Choroid plexus epithelial cell (primary cell): ENCODE measurements around the gene COL26A1.

Experiments used
- DNase-seq: peaks from one replicate; pipeline ENCODE4 v3.0.0-alpha.2; 2010; ENCODE audit warnings: low read depth
- H3K4me3 ChIP-seq: 2 replicates; pipeline ENCODE4 v1.5.1; 2011; ENCODE audit warnings: low read depth, mild to moderate bottlenecking, control low read depth, low read length, moderate library complexity
- CTCF ChIP-seq: conservative IDR thresholded peaks from 2 replicates; pipeline ENCODE4 v1.5.1; 2011; ENCODE audit warnings: low read depth, mild to moderate bottlenecking, control low read depth, inconsistent platforms, low read length, moderate library complexity

COL26A1 gene

GRCh38 chr7:101401390-101402080 is 38.9 kb downstream of the COL26A1 start:
- no peak for TF ChIP-seq CTCF
- no peak for DNase-seq
- no peak overlapping the region for H3K4me3 ChIP-seq

DNA sequence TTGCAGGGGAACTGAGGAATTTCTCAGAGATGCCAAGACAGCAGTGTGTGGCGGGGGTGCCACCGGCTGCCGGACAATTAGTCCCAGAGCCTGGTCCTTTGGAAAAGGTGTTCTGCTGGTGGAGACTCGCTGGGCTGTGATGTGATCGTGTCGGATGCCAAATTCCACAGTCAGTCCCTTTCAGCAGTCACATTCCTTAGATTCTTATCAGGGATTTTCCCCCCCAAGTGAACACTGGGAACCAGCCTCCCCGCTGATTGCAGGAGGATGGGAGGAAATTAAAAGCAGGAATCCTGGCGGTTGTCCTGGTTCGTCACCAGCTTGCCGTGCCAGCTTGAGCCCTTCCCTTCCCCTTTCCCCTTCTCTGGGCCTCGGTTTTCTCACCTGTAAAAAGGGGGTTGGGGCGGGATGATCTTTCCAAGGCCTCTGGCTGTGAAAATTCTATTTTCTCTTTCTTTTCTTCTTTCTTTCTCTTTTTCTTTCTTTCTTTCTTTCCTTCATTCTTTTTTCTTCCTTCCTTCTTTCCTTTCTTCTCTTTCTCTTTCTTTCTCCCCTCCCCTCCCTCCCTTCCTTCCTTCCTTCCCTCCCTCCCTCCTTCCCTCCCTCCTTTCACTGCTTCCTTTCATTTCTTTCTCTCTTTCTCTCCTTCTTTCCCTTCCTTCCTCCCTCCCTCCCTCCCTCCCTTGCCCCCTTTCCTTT is 39.6 kb downstream of the COL26A1 start:
- no peak overlapping the region for H3K4me3 ChIP-seq
- no peak for TF ChIP-seq CTCF
- peak; percentile 22 for DNase-seq

DNA sequence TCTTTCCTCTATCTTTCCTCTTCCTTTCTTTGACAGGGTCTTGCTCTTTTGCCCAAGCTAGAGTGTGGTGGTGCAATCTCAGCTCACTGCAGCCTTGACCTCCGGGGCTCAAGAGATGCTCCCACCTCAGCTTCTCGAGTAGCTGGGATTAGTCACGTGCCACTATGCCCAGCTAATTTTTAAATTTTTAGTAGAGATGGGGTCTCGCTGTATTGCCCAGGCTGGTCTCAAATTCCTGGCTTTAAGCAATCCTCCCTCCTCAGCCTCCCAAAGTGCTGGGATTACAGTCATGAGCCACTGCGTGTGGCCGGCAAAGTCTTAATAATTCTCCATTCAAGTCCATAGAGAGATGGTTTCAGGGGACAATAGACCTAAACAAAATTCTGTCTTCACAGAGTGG is 40.2 kb downstream of the COL26A1 start:
- DNase-seq: no peak
- TF ChIP-seq CTCF: no peak
- H3K4me3 ChIP-seq: no peak overlapping the region

- no peak for DNase-seq
- TF ChIP-seq CTCF: no peak
Observed at GRCh38 chr7:101405474-101406067, 42.9 kb downstream of the COL26A1 start.

DNA sequence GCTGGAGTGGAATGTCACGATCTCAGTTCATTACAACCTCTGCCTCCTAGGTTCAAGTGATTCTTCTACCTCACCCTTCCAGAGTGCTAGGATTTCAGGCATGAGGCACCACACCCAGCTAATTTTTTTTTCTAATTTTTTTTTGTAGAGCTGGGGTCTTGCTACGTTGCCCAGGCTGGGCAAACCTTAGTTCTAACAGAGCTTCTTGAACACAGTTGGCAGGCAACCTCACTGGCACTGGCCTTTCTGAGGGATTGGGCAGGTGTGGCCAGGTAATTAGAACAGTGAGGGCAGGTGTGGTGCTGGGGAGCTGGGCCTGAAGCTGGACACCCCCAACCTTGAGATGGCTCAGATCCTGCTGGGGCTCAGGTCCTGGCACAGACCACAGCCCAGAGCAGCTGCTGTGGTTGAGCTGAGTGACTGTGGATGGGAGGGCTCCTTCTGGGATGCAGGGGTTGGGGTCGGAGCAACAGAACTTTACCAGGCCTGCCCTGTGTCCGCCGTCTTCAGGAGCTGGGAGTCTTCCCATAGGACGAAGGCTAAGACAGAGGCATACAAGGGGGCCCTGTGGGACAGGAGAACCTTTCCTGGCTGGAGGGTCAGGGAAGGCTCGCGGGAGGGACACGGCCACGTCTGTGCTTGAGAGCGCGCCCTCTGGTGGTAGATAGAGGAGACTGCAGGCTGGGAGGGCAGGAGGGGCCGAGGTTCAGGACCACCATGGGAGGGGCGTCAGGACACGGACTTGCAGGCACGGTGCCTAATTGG is 48.2 kb downstream of the COL26A1 start:
- TF ChIP-seq CTCF: peak; percentile 88
- H3K4me3 ChIP-seq: no peak overlapping the region
- peak; percentile 33 for DNase-seq

More at GRCh38 chr7:101405474-101406067, 42.9 kb downstream of the COL26A1 start:
- H3K4me3 ChIP-seq: no peak overlapping the region

- no peak for DNase-seq
- TF ChIP-seq CTCF: no peak
- H3K4me3 ChIP-seq: no peak overlapping the region
Observed at GRCh38 chr7:101411508-101411874, 48.8 kb downstream of the COL26A1 start.
